Hematopoietic multipotent progenitor cell treated with erythropoietin and hydrocortisone succinate and interleukin-3 and kit ligand, for 4 days (in vitro differentiated cells): ENCODE data around the gene LHX2.

Experiments
- DNase-seq: peaks from one replicate; pipeline ENCODE4 v3.0.0-alpha.2; 2015

LHX2 gene

DNA sequence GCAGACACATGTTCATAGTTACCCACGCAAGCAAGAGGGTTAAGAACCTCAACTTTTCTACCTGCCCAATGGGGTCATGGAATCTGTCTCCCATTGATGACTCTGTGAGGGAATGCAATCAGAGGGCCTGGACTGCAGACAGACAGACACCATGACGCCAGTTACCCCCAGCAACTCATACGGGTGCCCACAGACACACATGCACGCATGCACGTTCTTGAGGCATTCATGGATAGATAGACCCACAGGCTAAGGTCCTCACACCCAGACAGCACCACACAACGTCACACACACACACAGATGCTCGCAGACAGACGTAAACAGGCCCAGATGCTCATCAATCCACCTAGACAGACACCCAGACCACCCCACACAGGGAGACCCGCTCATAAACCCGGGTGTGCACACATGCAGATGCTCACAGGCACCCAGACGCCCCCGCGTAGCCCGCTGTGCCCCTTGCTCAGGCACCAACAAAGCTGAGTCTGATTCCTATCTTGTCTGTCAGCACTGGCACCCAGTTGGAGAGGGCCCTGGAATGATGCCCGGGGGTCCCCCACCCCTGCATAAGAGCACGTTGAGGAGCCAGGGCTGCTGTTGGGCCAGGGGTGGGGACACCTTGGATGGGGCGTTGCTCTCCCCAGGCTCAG, 23.6 kb downstream of the LHX2 start:
- DNase-seq: no peak

DNA sequence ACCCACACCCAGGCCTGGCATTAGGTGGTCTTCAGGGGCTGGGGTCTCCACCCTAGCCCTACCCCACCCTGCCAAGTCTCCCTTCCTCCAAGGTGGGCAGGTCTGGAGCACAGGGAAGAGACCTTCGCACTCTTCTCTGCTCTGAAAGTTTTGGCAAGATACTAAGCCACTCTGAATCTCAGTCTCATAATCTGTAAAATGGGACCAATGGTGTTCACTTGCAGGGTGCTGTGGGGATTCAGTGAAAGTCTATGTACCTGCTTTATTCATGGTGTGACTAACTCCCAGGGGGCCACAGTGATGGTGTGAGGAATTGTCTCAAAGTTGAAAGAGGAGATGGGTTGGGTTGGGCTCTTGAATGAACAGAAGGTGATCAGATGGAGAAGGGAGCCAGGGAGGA, 25.0 kb downstream of the LHX2 start:
- no peak for DNase-seq

DNA sequence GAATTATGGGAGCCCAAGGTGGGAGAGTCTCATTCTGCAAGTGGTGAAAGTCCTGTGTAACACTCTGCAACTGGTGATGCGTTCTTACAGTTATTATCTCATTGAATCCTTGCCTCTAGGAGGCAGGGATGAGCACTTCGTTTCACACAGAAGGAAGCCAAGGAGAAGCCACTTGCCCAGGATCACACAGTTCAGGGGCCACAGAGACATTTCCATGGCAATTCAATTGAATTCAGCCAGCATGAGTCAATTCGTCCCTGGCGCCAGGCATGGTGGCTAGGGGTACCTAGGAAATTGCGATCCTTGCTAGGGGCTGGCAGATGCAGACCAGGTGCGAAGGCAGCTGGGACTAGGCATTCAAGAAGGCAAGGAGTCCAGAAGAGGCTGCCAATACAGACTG, 26.2 kb downstream of the LHX2 start:
- DNase-seq: no peak

DNA sequence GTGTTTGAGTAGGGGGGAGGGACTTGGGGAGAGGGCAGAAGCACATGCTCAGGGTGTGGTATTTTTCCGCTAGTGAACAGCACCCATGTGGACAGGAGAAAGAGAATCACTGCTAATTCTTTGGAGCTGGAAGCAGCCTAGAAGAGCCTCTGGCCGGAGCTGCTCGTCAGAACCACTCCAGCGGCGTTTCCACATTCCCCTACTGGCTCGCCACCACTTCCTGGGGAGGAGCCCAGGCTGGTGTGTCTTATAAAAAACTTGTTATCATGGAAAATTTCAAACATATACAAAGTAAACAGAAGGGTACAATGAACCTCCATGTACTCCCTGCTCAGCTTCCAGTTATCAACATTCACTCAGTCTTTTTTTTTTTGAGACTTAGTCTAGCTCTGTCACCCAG, 26.7 kb downstream of the LHX2 start:
- no peak for DNase-seq

DNA sequence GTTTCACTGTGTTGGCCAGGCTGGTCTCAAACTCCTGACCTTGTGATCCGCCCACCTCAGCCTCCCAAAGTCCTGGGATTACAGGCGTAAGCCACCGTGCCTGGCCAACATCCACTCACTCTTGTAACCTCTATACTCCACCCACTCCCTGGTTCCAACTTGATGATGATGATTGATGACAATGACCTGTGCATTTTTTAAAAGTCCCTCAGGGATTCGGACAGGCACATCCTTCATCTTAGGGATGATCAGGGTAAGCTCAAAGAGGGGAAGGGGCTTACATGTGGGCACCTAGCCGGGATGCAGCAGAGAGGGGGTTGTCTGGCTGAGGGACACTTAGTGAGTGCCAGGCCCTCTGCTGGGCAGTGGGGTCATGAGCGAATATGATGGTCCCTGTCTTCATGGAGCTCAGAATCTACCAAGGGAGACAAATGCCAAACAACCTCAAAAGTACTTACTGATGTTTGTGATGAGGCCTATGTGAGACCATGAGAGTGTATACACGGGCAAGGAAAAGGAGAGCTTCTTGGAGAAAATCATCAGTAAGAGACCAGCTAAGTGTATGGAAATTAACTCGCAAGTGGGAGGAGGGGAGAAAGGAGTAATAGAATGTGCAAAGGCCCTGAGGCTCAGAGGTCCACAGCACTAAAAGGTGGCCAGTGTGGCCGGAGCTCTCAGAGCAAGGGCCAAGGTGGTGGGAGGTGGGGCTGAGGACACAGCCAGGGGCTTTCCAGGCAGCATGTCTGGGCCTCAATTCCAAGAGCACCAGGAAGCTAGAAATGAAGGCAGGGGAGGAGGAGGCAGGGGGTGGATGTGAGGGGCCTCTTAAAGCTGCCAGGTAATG, 27.4 kb downstream of the LHX2 start:
- DNase-seq: peak; percentile 18

DNA sequence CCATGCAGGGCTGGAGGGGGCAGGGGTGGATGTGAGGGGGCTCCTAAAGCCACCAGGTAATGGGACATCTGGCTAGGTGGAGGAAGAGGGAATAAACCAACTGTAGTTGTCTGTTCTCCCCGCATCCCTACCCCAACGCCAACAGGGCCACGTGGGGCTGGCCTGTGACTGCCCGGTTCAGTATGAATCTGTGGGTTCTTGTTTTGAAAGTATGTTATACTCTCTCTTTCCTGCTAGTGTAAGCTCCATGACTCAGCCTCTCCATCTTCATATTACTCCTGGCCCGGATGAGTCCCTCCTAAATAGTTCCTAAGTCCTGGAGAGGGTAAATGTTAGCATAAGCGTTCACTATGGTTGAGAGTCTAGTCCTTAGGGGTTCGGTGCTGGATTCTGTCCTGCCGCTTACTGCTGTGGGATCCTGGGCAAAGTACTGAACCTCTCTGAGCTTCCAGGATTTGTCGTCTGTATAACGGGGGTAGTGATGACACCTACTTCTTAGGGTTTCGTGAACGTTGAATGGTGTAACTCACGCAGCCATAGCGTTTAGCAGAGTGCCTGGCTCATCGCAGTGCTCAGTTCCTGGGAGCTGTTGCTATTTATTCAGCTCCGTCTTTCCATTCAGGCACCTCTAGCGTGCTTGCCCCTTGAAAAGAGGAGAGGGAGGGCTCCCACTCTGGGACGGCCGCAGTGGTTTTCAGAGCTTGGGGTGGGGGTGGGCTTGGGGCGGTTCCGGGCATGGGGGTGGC, 28.8 kb downstream of the LHX2 start:
- no peak for DNase-seq

DNA sequence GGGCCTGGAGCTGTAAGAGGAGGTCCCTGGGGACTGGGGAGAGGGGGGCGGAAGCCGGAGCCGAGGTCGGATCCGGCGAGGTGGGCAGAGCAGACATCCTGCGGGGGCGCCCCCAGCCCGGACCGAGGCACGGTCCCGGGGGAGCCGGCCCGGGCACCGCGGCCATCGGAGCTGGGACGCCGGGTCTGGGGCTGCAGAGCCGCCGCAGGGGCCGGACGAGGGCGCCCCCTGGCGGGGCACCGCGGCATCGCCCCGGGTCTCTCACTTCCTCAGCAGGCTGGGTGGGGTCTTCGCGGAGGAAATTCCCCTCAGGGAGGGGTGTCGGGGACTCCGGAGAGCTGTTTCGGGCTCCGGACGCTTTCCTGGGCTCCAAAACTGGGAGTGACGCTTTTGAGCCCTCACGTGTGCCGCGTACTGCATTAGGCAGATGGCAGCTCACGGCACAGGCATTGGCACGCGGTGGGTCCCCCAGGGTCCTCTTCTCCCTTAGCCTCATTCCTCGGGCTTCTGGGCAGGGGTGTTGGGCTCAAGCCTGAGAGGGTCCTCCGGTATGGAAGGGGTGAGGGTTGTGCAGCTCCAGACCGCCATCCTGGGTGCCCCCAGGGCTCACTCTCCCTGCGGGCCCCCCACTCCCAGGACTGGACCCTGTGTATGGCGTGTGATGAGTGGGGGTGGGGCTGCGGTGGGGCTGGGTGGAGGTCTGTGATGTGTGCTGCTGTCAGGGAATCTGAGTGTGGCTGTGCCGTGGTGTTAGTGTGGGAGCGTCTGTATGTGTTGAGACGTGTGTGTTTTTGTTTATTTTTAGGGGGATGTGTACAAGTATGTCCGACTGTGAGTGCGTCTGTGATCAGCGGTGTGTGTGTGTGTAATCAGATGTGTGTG, 29.6 kb downstream of the LHX2 start:
- DNase-seq: peak; percentile 41

DNA sequence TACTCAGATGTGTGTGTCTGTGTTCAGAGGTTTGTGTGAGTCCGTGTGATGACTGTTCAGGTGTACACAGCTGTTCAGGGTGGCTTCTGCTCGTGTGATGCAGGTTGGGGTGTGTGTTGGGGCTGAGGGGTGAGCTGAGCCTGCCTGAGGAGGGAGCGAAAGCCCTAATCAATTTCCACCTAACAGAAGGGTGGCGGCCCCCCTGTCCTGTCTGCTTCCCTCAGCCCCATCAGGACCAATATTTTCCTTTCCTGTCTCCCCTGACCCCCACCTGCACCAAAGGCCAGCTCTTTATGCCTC, 30.2 kb downstream of the LHX2 start:
- no peak for DNase-seq

DNA sequence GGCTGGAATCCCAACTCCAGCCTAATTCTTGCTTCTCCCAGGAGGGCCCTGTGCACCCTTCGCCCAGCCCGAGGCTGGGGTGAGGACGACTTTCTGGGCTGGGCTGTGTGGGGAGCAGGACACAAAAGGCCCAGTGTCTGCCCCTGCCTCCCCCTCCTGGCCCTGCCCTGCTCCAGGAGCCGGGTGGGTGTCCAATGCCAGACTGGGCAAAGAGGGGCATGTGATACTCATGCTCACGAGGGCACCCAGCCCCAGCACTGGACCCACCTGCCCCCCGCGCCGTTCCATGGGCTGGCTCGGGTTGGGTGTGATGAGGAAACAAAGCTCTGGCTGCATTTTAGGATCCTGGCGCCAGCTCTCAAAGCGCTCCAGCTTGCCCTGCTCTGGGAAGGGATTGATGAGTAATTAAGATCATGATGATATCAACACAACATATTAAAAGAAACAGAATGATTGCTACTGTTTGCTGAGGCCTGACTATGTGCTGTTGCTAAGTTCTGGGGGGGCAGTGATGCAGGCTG, 30.7 kb downstream of the LHX2 start:
- no peak for DNase-seq

DNA sequence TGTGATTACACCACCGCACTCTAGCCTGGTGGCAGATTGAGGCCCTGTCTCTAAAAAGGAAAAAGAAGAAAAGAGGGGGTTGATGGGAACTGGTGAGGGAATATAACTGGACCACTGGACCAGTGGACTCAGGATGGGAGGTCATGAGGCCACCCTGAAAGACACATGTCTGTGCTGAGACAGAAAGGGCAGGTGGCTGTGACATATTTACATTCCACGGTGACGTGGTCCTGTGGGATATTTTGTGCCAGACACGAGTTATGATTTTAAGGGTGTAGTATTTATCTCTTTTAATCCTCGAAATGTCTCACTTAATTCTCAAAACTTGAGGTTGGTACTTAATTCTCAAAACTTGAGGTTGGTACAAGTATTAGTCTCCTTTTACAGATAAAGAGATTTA, 32.9 kb downstream of the LHX2 start:
- DNase-seq: no peak

DNA sequence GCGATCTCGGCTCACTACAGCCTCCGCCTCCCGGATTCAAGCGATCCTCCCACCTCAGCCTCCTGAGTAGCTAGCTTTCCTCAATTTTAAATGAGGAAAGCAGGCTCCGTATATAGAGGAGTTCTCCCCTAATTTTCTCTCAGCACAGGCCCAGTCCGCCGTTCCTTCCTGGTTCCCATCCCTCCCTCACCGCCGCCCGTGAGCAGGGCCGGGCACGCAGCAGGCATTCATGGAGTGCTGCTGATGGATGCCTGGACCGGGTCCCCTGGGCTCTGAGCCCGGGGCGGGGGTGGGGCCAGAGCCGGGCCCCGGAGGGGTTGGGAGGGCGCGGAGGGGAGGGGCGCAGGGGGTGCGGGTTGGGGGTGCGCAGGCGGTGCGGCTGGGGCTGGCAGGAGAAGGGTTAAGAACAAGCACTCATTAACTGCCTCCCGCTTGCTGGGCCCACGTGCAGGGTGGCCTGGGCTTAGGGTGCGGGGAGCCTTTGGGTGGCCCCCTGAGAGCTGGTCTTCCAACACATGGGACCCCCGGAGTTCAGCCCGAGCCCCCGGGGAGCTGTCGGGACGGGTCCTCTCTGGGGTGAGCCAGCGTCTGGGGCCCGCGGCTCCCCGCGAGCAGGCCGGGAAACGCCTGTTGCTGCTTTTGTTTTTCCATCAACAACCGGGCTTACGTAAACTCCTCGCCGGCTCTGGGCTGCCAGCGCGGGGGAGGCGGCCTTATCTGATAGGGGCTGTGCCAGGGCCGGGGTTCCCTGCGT, 33.7 kb downstream of the LHX2 start:
- peak; percentile 29 for DNase-seq

DNA sequence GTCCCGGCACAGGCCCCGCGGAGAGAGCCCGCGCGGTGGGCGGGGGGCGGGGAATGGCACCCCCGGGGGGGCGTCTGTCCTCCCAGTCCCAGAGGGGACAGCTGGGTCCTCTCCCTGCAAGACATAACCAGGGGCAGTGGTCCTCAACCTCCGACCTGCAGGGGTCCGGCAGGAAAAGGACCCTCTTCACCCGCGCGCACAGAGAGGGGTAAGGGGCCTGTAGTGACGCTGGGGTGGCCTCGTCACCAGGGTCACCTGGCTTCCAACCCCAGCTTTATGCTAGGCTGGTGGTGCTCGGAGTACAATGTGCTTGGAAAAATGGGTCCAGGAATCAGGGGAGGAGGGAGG, 34.2 kb downstream of the LHX2 start:
- DNase-seq: no peak

DNA sequence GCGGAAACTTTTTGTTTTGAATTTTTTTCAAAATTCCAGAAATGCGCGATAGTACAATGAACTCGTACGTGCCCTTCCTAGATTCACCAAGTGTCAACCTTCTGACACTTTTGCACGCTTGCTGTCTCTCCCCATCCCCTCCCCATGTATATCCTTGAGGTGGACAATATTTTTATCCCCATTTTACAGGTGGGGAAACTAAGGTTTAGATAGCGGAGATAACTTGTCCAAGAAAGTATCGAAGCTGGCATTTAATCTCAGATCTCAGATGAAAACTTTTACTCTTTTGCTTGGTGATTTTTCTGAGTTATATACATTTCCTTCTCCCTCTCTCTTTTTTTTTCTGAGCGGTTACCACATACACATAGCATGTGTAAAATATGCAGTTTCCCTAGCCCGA, 34.6 kb downstream of the LHX2 start:
- DNase-seq: no peak

DNA sequence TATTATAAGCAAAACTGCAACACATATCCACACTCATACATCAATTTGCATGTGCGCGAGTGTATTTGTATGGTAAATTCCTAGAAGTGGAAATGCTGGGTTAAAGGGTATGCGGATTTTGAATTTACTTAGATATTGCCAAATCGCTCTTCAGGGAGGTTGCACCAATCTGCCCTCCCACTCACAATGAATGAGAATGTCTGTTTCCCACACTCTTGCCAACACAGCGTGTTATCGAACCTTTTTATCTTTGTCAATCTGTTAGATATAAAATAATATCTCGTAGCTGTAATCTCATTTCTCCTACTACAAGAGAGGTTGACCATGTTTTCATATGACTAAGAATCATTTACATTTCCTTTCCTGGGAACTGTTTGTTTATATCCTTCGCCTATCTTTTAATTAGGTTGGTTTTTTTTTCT, 35.7 kb downstream of the LHX2 start:
- no peak for DNase-seq

DNA sequence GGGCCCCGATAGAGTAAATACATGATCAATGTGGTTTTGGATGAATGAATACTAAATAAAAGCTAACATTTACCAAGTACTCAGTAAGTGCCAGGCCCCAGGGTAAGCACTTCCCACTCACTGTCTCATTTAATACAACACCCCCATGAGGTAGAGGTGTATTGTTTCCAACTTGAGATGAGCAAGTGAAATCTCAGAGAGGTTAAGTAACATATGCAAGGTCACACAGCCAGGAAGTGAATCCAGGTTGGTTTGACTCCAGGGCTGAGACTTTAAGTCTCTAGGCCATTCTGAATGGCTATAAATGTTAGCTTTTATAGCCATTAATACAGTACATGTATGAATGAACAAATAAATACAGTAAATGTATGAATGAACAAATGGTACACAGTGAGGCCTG, 39.4 kb downstream of the LHX2 start:
- no peak for DNase-seq

DNA sequence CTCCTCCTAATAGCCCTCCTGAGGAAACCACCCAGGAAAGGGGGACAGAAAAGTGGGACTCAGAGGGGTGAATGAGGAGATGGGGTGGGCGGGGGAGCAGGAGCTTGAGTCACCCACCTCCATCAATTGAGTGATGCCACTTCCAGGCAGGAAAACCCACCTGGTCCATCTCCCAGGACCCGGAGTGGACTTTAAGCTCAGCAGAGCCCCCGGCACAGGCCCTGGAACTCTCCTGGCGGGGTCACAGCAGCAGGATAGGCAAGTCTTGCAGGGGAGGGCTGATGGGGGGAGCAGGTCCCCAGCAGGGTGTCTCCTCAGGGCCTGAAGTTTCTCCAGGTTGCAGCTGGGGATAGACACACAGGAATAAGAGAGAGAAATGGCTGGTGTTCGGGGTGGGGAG, 40.8 kb downstream of the LHX2 start:
- DNase-seq: no peak

DNA sequence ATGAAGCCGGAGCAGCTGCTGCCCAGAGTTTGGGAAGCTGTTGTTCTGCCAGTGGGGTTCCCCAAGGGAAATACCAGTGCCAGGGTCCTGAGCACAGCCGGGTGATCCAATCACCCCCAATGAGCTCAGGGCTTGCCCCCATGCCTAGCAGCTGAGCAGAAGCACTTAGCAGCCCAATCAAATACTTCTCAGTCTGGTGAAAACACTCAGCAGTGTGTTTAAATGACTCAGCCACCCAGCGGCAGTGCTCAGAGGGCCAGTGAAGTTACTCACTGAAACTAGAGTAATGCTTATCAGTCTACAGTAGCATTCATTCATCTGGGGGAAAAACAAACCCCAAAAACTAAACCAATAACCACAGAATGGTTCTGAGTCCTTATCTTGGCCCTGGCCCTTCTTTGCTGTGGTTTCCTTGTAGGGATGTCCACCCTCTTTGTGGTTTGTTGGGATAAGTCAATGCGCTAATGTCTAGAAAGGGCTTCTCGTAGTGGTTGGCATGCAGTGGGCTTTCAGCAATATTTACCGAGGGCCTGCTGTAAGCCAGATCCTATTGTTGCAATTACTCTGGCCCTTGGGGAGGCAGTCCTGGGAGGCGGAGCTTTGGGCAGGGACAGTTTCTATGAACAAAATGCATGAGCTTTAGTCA, 43.1 kb downstream of the LHX2 start:
- peak; percentile 96 for DNase-seq

DNA sequence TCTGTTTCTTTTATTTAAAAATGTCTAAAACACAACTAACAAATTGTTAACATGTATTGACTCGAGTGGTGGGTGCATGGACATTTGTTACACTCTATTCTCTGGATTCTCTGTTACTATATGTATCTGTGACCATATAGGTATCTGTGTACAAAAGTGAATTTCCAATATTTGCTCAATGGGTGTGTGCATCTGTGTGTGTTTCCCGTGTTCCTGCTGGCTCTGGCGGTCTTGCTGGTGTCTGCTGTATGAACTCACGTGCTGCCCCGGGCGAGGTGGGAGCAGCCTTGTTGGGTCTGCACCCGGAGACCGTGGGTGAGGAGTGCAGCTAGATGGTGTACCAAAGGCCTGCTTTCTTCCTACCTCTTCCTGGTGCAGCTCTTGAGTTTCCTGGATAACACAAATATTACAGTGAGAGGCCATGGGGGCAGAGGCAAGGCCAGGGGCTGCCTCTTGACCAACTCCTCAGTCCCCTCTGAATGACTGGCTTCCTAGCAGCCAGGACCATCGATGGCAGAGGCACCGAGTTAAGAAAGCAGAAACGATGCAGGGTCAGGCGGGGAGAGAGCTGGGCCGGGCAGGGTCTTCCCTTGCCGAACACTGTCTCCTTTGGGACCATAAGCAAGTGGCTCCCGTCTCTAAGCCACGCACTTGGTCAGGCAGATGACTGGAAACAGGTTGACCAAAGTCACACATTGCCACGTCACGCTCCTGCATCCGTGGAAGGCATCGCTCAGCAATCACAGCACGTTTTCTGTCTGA, 49.5 kb downstream of the LHX2 start:
- DNase-seq: no peak

DNA sequence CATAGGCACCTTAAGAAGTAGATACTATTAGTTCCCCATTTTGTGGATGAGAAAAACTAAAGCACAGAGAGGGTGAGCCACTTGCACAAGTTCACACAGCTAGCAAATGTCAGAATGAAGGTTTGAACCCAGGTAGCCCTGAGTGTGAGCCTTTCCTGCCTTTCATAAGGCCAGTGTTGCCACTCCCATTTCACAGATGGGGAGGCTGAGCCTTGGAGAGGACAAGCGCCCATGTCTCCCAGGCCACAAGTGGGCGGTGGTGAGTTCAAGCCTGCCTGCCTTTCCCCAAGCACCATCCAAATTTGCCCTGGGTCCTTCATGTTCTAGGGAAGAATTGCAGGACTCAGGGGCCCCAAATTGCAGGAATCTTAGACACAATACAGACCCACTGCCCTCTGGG, 50.6 kb downstream of the LHX2 start:
- peak; percentile 40 for DNase-seq

DNA sequence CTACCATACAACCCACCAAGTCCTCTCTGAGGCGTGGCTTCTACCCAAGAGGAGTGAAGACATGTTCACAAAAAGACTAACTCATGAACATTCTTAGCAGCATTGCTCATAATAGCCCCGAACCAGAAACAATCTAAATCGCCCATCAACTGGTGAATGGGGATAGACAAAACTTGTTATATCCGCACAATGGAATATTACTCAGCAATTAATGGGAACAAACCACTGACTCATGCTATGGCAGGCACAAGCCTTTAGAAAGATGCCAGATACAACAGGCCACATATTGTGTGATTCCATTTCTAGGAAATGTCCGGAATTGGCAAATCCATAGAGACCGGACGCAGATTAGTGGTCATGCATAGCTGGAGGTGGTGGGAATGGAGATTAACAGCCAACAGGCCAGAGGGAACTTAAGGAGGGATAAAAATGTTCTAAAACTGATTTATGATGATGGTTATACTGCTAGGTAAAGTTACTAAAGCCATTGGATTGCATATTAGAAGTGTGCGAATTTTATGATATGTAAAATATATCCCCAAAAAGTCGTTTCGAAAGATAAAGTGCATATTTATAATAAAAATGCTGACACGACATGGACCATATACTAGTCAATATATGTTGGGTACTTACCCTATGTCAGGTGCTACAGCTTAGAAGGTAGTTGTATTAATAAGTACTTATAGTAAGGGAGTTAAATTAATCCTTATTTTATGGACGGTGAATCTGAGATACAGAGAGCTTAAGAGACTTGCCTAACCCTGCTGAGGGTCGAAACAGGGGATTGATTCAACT, 55.4 kb downstream of the LHX2 start:
- no peak for DNase-seq
